ENCODE data around the gene CDK10. TPM values are rescaled to one million over a fixed set of nuclear protein-coding genes. Genes with fewer than 3 reads are reported as not detected.

Gene CDK10
- total RNA-seq, 1 experiment from 2014 or later, result 52.6 TPM

GRCh38 chr16:89701425-89702406, 15.2 kb downstream of the CDK10 start, which contains the start of gene SPATA2L:
TSS of gene SPATA2L (minus strand) at chr16:89701705. CDS start at chr16:89701232, 473 bp downstream.
- BruUV-seq (replicated peaks), result no TSS peak
- ChIA-PET CTCF (interaction anchor here (0.8 kb wide), 1 partner anchor 9 kb away, joined by 9 read pairs; no protein-coding TSS in a partner anchor), POLR2A (no interaction called here)
- no peak for TF ChIP-seq SIN3A (IDR thresholded peaks at IDR 0.05; ENCODE audit: borderline replicate concordance, insufficient read depth, low read depth, low read length)
- no peak for TF ChIP-seq REST (IDR thresholded peaks at IDR 0.05; ENCODE audit: insufficient read depth in 1 of 2, low read depth in 2 of 2, low read length in 1 of 2)
- TF ChIP-seq TCF7L2 (IDR thresholded peaks at IDR 0.05; ENCODE audit: low read depth, low read length), result no peak
- TF ChIP-seq POLR2AphosphoS5 (IDR thresholded peaks at IDR 0.05; ENCODE audit: low read depth, low read length), result peak; percentile 49; the same call in 1 of the 2 replicates
- no peak; the same call in 1 of the 2 replicates for TF ChIP-seq CTCF (IDR thresholded peaks at IDR 0.05)
- H3K27ac ChIP-seq (ENCODE audit: low read length), result peak within 1 kb of the TSS; percentile 54
- H3K36me3 ChIP-seq (ENCODE audit: control insufficient read depth, insufficient read depth, low read length), result no peaks in the 10 kb centered on the region; the same call in 1 of the 2 replicates
- no peaks in the 10 kb centered on the region for H3K9me3 ChIP-seq (ENCODE audit: control insufficient read depth, insufficient read depth, low read depth, low read length)
- H3K4me1 ChIP-seq (ENCODE audit: control insufficient read depth, insufficient read depth, low read length), result peaks cover 8% of the 10 kb centered on the region; the same call in 1 of the 2 replicates
- peak; percentile 32 for DNase-seq (ENCODE audit: low read depth, low spot score)
- no peaks in the 10 kb centered on the region for H3K27me3 ChIP-seq (ENCODE audit: control insufficient read depth, insufficient read depth, low read length)
- intact Hi-C loops (cut with micrococcal nuclease; ENCODE audit: unreplicated experiment) (no loop called here), in situ Hi-C loops (cut with HindIII; ENCODE audit: low pct_unique_long_range_greater_than_20kb, low sequenced_read_pairs) (no loop called here)
- peak within 1 kb of the TSS; percentile 58 to 63 for H3K4me3 ChIP-seq (ENCODE audit: low read depth in 2 of 2, low read length in 2 of 2)
- ATAC-seq, result peak; percentile 82

GRCh38 chr16:89704281-89704680, 17.8 kb downstream of the CDK10 start:
- TF ChIP-seq POLR2AphosphoS5 (IDR thresholded peaks at IDR 0.05; ENCODE audit: low read depth, low read length) (no peak), SIN3A (IDR thresholded peaks at IDR 0.05; ENCODE audit: borderline replicate concordance, insufficient read depth, low read depth, low read length) (no peak), TCF7L2 (IDR thresholded peaks at IDR 0.05; ENCODE audit: low read depth, low read length) (no peak), CTCF (IDR thresholded peaks at IDR 0.05) (no peak), REST (IDR thresholded peaks at IDR 0.05; ENCODE audit: insufficient read depth in 1 of 2, low read depth in 2 of 2, low read length in 1 of 2) (no peak)
- no peak overlapping the region for H3K27ac ChIP-seq (ENCODE audit: low read length)
- no peaks in the 10 kb centered on the region; the same call in 1 of the 2 replicates for H3K36me3 ChIP-seq (ENCODE audit: control insufficient read depth, insufficient read depth, low read length)
- no peaks in the 10 kb centered on the region for H3K27me3 ChIP-seq (ENCODE audit: control insufficient read depth, insufficient read depth, low read length)
- no peak overlapping the region for H3K4me3 ChIP-seq (ENCODE audit: low read depth in 2 of 2, low read length in 2 of 2)
- in situ Hi-C loops (cut with HindIII; ENCODE audit: low pct_unique_long_range_greater_than_20kb, low sequenced_read_pairs) (no loop called here), intact Hi-C loops (cut with micrococcal nuclease; ENCODE audit: unreplicated experiment) (no loop called here)
- no TSS peak for BruUV-seq (replicated peaks)
- H3K4me1 ChIP-seq (ENCODE audit: control insufficient read depth, insufficient read depth, low read length), result 0 out of 2 replicates have a peak, but pooled peaks cover 8% of the 10 kb centered on the region
- no peaks in the 10 kb centered on the region for H3K9me3 ChIP-seq (ENCODE audit: control insufficient read depth, insufficient read depth, low read depth, low read length)
- CTCF ChIA-PET, result no interaction called here
- ATAC-seq, result no peak
- DNase-seq (ENCODE audit: low read depth, low spot score), result no peak
- POLR2A ChIA-PET, result interaction anchor here (0.6 kb wide), 1 partner anchor 34 kb away, joined by 4 read pairs; no protein-coding TSS in a partner anchor
